ENCODE measurements around the gene LRRC10B.

The LRRC10B gene

DNA sequence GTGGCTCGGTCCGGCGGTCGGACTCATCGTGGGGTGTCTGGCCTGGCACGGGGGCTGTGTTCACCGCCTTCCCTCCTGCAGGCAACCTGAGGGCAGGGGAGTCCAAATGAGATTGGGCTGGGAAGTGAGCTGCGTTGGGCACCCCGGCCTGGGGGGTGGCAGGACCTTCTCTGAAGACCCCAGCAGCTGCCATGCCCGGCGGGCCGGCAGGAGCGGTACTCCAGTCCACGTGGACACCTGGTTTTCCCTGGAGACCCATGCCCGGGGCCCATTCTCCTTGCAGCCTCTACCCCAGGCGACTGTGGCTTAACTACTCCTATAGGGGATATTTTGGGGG is 24.5 kb downstream of the LRRC10B start:
- DNase-seq = no peak

DNA sequence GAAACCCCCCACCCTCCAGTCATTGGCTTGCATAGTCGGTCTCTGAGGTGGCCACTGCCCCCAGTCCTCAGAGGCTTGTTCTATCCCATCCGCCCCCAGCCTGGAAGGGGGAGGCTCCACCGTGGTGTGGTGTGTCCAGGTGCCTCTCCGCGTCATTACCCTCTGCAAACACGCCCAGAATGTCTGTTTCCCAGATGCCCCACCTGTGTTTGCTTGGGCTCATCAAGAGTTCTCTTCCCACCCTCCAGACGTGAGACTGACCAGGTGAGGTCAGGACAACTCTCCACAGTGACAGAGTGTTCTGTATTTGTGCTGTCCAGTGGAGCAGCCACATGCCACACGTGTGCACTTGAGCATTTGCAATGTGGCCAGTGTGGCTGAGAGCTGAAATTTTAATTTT is 24.9 kb downstream of the LRRC10B start:
- no peak for DNase-seq

GRCh38 chr11:61534025-61534932 is 25.7 kb downstream of the LRRC10B start:
- DNase-seq = no peak

DNA sequence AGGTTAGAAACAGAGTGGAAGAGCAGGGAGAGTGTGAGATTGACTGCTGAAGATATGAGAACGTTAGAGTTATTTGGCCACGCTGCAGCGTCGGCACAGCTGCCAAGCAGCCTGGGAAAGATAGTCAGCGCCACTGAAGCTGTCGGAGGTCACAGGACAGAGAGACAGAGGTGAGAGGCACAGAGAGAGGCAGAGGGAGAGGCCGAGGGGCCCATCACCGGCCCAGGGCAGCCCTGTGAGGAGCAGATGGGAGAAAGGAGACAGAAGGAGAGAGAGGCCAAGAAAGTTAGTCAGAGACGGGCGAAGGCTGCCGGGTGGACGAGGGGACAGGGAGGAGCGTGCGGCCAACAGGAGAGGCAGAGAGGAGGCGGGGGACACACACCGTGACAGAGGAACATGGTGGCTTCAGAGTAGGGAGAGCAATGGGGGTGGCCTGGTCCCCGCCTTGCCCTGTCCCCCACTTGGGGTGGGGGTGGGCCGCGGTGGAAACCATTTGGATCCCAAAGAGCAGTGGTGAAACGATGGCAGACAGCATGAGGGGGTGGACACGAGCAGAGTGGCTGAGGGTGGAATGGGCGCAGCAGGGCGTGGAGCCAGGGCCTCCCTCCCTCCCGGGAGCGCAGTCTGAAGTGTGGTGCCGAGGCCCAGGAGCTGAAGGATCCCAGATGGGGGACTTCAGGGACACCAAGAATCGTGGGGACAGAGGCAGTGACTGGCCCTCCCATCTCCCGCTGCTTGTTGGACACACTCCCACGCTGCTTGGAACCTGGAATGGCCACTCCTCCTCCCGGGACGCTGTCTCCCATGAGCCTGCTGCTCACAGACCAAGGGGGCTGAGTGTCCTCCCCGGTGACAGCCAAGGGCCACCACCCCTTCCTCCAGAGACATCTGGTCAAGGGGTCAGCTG is 26.6 kb downstream of the LRRC10B start:
- no peak for DNase-seq

- DNase-seq = no peak
Observed at GRCh38 chr11:61535998-61536675, 27.6 kb downstream of the LRRC10B start.

- DNase-seq = no peak
Observed at GRCh38 chr11:61536676-61537270, 28.2 kb downstream of the LRRC10B start.

- DNase-seq = no peak
Observed at GRCh38 chr11:61537326-61537725, 28.8 kb downstream of the LRRC10B start.

- DNase-seq = no peak
Observed at GRCh38 chr11:61538636-61538961, 30.1 kb downstream of the LRRC10B start.

- no peak for DNase-seq
Observed at GRCh38 chr11:61539006-61539405, 30.5 kb downstream of the LRRC10B start.

DNA sequence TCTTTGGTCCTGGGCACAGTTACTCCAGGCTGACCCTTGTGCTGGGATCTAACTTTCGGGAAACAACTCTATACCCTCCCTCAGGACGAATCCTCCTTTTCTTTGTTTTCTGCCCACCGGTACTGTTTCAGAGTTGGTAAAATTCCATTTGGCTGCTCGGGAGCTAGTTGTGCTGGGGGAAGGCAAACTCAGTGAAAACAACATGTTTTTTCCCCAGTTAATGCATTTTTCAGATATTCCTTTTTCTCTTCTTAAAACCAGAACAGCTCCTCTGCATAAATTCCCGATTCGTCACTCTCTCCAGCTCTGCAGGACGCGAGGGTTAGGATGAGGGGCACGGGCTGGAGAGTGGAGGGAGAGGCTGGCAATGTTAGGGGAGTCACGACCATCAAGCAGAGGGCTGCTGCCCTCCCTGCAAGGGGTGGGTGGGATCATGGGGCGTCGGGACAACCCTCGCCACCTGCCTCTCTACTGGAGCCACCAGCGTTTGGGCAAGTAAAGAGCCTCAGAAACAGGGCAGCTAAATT is 31.3 kb downstream of the LRRC10B start:
- no peak for DNase-seq

GRCh38 chr11:61540528-61540927 is 32.0 kb downstream of the LRRC10B start:
- no peak for DNase-seq

- peak; percentile 35 for DNase-seq
Observed at GRCh38 chr11:61541598-61541997, 33.0 kb downstream of the LRRC10B start.

- no peak for DNase-seq
Observed at GRCh38 chr11:61542024-61542461, 33.5 kb downstream of the LRRC10B start.

GRCh38 chr11:61542705-61543104 is 34.2 kb downstream of the LRRC10B start:
- no peak for DNase-seq

GRCh38 chr11:61543606-61544306 is 35.2 kb downstream of the LRRC10B start:
- peak; percentile 34 for DNase-seq

- DNase-seq = no peak
Observed at GRCh38 chr11:61544466-61544865, 35.9 kb downstream of the LRRC10B start.

GRCh38 chr11:61545341-61545740 is 36.8 kb downstream of the LRRC10B start:
- DNase-seq = no peak

GRCh38 chr11:61545921-61546320 is 37.4 kb downstream of the LRRC10B start:
- no peak for DNase-seq

DNA sequence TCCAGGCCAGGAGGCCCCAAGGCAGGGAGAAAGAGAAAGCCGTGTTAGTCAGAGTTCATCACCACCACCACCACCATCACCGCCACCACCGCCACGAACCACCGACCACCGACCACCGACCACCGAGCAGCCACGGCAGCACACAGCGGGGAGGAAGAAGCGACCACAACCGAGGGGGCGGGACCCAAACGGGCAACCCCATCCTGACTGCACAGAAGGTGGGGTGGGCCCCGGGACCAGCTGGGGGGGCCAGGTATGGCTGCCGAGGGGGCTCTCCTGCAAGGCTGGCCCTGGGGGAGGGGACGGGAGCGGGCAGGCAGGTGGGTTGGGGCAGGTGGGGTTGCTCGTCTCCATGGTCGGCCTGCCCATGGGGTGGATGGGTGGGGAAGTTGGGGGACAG is 38.1 kb downstream of the LRRC10B start:
- no peak for DNase-seq

DNA sequence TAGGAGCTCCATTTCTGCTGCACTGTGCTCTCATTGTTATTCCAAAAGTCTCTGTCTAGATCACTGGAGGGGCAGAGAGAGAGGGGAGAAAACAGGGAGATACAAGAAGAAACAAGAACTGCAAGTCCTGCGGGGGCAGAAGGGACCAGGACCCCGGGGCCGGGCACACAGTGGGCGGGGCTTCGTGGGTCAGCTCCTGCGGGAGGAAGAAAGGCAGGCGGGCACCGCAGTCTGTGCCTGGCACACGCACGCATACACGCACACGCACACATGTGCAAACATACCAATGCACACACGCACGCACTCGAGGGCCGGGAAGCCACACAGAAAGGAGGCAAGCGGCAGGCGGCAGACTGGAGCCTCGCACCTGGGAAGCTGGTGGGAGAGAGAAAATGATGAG is 38.7 kb downstream of the LRRC10B start:
- no peak for DNase-seq

GRCh38 chr11:61549177-61549576 is 40.6 kb downstream of the LRRC10B start:
- no peak for DNase-seq
